Astrocyte of the hippocampus (primary cell): Measurements from ENCODE around the gene PUS7.
A peak's percentile ranks its signal among the peaks of the same experiment; 100 is the strongest.
"Not testable (repeated sequence)": the region's sequence is repeated elsewhere in the genome, so short reads cannot be mapped to it uniquely, and the experiment has no call there.

Source experiments
- DNase-seq: peaks from one replicate; pipeline ENCODE4 v3.0.0; 2011; ENCODE audit warnings: low read depth, low spot score

PUS7 gene

DNA sequence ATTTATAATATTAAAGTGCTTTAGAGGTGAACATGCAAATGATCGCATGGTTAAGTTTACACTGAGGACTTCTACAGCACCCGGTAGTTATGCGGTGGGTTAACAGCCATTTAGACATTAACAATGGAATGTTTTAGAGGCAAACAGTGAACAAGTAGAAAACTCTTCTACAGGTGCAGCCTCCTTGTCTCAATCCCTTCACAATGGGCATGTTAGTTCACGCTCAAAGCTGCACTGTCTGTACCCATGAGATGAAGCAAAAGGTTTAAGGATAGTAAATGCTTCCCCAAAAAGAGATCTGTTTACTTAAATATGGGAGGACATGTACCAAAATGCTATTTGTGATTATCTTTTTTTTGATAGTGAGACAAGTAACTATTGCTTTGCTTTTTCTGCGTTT, 25.1 kb downstream of the PUS7 start:
- peak; percentile 9 for DNase-seq

DNA sequence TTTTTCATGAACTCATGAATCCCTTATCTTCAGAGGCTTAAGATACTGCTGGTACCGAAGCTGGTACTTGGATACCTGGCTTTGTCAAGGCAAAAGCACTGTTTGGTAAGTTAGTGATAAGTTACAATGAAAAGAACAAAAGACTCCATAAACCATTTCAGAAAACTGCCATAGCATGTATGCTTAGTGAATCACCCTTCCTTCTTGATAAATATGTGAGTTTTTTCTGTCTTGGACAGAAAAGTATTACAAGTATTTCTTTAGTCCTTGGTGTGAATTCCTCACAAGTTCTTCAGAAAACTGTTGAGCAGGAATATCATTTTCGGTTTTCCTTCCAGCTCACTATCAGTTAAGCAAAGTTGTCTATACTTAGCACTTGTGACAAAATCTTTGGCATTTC, 25.6 kb downstream of the PUS7 start:
- DNase-seq, result peak; percentile 51

DNA sequence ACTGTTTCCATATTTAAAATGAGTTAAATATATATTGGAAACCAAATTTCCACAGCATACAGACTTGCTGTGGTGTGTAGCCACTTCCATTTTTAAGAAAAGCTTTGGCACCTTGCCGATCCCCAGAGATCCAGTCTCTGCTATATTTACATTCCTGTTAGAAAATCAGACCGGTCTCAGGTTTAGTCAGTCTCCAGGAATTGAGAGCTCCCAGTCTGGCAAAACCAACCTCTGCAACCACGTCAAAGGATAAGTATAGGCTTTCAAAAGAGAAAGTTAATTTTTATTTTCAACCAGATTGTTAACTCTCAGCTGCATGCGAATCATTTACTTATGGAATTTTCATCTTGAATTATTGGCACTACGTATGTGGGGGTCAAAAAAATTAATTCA, 28.2 kb downstream of the PUS7 start:
- DNase-seq, result peak; percentile 89

DNA sequence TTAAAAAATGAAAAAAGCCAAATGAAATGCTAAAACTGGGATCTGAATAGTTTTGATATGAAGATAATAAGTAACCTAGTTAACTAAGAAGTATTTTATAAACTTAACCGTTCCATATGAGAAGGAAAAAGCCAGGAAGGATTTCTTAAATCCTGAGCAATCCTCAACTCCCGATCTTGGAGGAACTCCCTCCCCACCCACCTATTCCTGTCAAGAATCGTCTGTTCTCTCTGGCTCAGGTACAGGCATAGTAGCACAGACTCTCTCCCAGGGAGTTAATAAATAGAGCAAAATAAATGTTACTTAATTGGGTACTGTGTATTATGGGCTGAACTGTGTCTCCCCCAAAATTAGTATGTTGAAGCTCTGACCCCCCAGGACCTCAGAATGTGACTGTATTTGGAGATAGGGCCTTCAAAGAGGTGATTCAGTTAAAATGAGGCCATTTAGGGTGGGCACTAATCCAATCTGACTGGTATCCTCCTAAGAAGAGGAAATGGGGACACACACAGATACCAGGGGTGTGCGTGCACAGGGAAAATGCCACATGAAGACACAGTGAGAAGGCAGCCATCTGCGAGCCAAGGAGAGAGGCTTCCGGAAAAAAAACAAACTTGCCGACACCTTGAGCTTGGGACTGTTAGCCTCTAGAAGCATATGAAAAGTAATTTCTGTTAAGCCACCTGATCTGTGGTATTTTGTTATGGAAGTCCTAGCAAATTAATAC, 28.7 kb downstream of the PUS7 start:
- DNase-seq, result no peak

DNA sequence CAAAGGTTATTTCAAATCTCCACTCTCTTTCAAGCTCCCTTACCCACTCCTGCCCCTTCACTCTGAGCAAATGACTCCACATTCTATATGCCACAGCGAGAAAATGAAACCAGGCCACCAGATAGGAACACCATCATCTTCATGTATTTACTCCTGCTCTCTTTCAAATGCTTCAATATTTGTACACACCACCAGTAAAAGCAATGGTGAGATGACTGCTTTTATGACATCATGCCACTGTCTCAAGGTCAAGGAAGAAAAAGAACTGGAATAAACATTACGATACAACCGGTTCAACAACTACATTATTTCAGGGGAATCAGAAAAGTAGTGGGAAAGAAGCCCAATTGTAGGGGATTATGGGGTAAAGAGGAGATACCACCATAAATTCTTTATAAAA, 32.7 kb downstream of the PUS7 start:
- DNase-seq, result no peak

DNA sequence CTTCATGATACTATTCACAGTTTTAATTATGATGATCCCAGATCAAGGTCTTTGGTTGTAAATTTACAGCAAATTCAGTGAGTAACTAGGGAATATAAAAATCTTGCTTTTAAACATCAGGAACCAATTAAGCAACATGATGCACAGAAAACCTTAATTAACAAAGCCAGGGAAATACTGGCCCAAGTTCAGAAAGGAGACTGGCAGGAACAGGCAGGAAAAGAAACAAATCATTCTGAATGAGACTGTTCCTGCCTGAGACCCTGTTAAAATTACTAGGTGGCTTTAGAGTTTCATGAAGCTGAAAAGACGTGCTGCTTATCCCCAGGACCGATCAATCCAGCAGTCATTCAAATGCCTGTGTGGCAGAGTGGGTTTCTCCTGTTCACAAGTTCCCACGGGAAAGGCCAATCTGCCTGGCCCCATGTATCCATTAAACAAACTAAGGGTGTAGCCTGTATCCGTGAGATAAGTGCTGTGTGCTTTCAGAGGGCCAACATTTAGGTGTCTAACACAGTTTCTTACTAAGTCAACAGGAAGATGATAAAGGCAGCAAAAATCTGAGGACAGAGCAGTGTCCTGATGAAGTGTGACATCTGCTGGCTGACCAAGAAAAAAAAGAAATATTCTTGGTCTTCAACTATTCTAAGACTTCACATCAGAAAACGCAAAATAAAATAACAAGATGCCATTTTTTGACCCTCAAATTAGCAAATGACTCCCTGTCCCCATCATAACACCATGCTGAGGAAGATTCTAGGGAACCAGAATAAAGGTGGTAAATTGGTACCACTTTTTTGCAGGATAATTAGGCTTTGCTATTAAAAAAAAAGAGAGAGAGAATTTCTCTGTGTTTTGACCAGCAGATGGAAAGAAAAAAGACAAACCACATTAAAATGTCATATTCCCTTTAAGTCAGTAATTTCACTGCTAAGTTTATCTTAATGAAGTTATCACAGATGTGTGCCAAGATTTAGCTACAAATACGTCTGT, 34.2 kb downstream of the PUS7 start:
- DNase-seq, result peak; percentile 68

DNA sequence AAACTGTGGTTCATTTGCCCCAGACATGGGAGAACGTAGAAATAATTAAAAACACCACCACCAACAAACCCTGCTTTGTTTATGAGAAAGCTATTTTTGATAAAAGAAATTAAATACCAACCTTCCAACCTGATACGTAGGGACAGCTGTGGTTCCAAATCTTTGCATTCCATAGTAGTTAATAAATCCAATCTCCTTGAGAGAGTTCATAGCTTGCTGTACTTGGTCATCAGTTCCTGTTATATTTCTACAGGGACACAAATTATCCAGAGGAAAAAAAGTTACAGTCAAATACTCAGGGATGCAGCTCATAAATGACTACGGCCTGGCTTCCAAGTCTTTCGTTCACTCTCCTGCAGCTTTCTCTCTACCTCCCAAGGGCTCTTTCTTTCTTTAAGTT, 41.1 kb downstream of the PUS7 start:
- DNase-seq, result peak; percentile 10

DNA sequence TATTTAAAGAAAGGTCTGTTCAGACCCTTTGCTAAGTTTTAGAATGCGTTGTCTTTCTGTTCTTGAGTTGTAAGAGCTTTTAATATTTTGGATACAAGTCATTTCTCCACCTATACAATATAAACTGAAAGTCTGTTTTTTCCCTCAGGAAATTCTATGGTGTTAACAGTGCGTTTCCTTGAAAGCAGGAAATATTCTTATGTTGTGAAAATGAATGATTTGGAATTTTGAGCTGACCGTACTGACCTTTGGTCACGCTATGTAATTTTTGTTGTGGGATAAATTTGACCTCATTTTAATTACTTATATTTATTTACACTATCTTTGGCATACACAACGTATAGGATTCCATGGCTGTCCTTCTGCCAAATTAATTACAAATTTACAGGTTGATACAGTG, 43.5 kb downstream of the PUS7 start:
- no peak for DNase-seq

DNA sequence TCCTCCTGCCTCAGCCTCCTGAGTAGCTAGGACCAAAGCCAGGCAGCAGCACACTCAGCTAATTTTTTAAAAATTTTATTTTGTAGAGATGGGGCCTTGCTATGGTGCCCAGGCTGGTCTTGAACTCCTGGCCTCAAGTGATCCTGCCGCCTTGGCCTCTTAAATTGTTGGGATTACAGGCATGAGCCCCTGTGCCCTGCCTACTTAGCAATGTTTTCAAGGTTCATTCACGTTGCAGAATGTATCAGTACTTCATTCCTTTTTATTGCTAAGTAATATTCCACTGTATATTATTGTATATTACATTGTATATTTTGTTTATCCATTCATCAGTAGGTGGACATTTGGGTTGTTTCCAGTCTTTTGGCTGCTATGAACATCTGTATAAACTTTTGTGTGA, 44.2 kb downstream of the PUS7 start:
- no peak for DNase-seq

DNA sequence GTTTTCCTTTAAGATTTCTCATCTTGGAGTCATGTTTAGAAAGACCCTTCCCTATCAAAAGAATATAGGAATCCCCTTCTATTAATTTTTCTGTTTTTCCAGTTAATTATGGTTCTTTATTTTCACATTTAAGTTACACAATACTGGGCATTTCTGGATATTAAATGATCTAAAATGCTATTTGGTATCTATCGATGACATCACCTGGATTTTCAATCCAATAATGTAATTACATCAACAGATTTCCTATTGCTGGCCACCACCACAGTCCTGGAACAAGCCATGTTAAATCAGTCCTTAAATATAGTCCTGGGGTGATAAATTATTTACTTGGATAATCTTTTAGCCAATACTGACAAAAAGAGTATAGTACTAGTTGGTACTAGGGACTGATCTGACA, 48.0 kb downstream of the PUS7 start:
- no peak for DNase-seq

DNA sequence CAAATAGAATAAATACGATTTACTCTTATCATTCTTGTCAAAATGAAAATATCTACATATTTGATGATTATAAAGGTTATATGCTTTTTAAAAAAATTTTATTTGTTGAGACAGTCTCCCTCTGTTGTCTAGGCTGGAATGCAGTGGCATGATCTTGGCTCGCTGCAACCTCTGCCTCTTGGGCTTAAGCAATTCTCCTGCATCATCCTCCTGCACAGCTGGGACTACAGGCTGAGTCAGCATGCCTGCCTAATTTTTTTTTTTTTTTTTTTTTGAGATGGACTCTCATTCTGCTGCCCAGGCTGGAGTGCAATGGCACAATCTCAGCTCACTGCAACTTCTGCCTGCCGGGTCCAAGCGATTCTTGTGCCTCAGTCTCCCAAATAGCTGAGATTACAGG, 48.9 kb downstream of the PUS7 start:
- peak; percentile 18 for DNase-seq

DNA sequence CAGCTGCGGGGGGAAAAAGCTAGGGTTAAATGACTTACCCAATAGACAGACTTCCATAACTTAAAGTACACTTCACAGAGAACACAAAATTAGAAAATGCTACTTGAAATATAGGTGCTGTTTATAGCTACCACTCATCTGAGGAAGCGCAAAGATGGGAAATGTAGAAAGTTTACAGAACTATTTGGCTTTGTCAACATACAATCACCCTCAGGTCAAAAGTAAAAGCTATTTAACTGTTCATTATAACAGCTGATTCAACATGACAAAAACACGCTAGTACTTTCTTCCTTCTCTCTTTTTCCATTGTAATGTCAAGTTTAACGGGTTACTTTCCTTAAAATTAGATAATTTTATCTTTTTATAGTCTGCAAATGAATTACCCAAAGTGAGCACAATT, 51.2 kb downstream of the PUS7 start:
- DNase-seq, result no peak

DNA sequence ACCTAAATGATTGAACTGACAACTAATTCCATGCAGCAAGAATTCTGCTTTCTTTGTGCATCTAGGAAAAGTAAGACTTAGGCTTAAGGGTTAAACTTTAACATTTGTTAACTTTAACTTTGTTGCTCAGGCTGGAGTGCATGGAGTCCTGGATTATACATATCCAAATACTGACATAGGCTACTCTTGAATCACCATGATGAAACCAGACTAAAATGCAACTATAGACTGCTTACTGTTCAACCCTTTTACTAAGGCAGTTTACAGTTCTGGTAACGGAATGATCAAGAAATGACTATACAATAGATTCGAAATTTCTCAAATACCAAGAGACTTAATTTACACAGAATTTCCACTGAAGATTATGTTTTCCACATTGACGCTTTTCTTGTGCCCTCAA, 52.0 kb downstream of the PUS7 start:
- no peak for DNase-seq

DNA sequence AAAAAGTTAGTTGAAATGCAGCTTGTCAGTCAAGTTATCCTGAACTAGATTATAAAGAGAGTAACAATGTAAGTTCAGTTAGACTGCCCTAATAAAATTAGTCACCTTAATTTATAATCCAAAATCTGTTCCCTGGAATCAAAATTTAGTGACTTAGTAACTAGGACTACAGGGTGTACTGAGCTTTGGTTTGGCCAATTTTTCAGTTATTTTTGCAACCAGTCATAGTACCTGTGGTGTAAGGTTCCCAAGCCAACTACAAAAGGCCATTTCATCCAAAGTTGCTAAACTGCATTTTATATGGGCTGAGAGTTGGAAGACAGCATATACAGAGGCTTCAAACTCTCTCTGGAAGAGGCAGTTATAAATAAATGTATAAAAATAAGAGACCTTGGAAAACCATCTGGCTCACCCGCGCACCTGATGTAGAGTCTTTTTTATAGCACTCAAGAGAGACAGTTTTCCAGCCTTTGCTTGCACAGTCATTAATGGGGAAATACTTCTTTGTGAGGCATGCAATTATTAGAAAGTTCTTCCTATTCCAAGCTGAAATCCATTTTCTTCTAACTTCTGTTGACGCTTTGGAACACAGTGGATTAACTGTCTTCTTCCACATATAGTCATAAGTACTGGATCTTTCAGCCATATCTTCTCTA, 59.2 kb downstream of the PUS7 start:
- no peak for DNase-seq

DNA sequence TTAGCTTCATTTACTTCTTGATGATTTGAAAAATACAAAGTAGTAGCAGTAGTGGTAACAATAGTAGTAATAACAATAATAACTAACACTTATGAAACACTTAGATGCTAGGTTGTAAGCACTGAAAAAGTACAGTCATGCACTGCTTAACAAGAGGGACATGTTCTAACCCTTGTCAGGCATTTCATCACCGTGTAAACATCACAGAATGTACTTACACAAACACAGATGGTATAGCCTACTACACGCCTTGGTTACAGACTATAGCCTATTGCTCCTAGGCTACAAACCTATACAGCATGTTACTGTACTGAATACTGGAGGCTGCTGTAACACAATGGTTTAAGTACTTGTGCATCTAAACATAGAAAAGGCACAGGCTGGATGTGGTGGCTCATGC, 60.6 kb downstream of the PUS7 start:
- DNase-seq, result no peak

DNA sequence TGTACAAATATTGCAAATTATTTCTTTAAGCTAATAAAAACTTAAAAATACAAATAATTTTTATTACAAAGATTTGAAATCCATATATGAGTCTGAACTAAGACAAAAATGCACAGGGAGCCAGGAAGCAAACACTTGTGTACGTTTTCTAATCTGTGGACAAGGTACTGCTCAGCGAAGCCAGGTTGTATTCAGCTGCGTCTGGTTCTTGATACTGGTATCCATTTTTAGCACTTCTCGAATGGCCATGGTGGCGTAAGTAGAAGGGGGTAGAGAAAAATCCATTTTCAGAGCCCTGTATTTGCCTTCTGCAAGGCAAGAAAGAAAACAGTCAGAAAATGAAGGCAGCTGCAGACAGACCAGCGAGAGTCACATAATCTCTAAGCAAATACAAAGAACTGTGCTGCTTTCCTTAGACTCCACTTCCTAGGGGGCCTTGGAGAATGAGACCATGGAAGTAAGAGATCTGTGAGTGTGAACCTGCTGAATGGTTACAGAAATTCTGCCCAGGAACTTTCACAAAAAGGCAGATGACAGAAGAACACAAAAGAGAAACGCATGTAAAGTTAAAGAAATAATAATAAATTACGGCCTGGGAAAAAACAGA, 64.3 kb downstream of the PUS7 start:
- DNase-seq, result no peak

DNA sequence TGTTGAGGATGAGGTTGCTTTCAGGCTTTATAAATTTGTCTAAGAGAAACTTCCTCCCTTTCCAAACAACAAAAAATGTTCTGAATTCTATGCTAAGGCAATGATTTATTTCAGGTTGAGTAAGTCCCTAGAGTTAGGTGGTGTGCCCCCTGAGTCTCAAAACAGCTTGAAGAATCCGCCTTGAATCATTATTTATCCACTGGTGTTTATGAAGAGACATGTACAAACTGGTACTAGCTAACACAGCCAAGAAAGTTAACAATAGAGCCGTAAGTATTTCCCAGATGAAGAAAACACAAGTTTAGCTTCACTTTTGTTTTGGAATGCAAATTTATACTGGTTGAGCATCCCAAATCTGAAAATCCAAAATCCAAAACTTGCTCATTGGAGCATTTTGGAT, 67.2 kb downstream of the PUS7 start:
- peak; percentile 38 for DNase-seq

DNA sequence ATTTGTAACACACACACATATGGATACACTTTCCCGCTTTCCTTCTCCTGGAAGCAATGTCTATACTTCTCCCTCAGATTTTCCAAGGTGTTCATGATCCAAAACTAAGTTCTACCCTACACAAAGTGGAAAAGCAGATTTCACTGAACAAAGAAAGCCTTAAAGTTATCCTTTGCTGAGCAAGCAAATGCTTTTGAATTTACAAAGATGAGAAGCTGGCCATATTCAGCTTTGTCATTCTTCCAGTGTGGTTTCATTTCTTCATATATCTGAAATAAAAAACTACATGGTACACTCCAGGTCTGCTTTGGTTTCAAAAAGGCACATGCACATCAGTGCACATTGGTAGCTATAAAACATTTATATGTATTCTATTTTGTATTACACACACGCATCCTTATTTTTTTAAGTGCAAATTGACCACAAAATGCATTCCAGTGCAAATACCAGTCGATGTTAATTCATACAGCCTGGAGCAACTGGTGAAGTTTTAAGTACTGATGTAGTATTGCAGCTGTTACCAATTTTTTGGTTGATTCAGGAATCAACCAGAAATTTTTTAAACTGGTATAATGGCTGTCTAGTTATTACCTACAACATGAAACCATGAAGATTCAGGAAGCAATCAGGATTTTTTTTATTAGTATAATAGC, 67.8 kb downstream of the PUS7 start:
- peak; percentile 80 for DNase-seq

DNA sequence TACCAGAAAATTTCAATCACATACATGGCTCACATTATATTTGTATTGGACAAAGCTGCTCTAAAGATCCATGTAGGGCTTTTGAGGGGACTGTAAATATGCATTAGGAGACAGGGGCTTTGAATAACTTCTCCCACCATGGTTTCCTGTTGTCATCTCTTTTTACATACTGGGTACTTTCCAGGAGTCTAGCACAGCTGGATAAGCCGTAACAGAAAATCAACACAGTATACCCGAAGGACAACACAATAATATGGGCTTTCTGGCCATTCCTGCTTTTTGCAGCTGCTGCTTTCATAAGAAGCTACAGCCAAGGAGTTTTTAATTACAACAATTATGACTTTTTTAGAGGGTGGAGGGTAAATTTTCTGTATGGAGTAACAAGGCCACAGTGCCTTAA, 70.0 kb downstream of the PUS7 start:
- DNase-seq, result no peak

DNA sequence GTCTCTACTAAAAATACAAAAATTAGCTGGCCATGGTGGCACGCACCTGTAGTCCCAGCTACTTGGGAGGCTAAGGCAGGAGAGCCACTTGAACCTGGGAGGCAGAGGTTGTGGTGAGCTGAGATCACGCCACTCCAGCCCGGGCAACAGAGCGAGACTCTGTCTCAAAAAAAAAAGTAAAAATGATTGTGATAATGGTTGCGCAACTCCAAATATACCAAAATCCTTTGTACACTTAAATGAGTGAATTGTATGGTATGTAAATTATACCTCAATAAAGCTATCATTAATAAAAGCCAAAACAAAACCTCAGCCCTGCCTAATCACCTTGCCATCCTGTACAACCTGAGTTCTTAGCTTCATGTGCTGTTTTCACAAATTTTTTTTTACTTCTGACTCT, 71.2 kb downstream of the PUS7 start:
- not testable (repeated sequence) for DNase-seq

DNA sequence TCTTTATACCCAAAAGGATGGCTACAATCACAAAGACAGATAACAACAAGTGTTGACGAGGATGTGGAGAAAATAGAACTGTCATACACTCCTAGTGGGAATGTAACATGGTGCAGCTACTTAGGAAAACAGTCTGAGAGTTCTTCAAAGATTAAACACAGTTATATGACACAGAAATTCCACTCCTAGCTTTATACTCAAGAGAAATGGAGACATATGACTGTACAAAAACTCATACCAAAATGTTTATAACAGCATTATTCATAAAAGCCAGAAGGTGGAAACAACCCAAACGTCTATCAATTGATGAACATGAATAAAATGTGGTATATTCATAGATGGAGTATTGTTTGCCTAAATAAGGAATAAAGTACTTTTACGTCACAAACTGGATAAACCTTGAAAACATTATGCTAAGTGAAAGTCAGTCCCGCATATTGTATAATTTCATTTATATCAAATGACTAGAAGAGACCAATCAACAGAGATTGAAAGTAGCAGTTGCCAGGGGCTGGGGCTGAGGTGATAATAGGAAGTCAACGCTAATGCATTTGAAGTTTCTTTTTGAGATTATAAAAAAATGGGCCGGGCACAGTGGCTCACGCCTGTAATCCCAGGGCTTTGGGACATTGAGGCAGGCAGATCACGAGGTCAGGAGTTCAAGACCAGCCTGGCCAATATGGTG, 71.8 kb downstream of the PUS7 start:
- no peak for DNase-seq
